Amniotic epithelial cell (primary cell): Measurements from ENCODE around the gene IRF3.

Experiments used
- DNase-seq: peaks from one replicate; pipeline ENCODE4 v3.0.0-alpha.2; 2010; ENCODE audit warnings: low read depth

The IRF3 gene

DNA sequence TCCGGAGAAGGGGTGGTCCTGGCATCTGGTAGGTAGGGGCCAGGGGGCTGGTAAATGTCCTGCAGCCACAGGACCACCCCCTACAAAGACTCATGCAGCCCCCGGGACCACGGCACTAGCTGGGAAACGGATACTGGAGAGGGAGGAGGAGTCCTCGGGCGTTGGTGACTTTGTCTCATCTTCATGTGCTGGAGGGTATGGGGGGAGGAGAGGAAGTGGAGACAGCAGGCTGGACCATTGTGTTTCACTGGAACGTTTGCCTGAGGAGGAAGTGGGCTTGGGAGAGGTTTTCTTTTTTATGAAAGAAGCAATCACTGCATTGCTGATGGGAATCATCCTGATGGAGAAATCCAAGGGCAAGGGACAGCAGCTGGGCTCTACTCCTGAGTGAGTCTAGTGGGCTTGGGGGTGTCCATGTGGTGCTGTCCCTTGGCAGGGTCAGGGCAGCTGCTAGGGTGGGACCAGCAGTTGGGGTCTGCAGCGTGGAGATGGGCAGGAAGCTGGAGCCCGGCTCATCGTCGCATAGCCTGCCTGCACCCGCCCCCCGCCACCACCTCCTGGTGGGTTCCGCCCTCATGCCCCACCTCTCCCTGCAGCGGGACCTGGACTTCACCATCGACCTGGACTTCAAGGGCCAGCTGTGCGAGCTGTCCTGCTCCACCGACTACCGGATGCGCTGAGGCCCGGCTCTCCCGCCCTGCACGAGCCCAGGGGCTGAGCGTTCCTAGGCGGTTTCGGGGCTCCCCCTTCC is 22.1 kb upstream of the IRF3 start:
- no peak for DNase-seq

DNA sequence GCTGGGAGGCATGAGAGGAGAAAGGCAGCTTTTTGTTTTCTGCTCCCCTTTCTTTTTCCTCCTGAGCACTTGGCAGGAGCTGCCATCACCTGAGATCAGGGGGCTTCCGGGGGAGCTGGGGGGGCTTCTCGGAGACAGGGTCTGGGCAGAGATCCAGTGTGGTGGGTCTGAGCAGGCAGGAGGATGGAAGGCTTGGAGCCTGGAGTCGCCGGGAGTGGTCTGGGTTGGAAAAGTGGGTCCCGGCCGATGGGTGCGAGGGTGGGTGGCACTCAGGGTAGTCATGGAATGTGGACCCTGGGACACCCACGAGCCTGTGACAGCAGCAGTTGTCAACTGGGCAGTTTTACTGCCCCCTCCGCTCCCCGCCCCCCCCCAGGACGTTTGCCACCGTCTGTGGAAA is 21.5 kb upstream of the IRF3 start:
- DNase-seq = no peak

DNA sequence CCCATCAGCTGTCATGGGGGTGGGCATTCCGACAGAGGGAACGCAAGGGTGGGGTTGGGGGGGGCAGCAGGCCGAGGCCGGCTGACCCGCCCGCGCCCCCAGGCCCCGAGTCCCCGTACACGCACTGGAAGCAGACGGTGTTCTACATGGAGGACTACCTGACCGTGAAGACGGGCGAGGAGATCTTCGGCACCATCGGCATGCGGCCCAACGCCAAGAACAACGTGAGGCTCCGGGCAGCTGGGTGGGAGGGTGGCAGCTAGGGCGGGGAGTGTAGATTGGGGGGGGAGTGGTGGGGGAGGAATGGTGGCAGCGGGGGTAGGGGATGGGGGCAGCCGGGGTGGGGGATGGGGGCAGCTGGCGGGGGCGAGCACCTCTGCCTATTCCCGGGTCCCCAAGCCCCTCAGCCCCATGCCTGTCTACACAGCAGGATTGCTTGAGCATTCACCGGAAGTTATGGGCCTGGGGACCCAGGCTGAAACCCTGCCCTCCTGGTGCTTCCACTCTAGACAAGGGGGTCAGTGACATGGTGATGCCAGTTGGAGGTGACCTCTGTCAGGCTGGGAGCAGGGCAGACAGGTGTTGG is 20.9 kb upstream of the IRF3 start:
- no peak for DNase-seq

DNA sequence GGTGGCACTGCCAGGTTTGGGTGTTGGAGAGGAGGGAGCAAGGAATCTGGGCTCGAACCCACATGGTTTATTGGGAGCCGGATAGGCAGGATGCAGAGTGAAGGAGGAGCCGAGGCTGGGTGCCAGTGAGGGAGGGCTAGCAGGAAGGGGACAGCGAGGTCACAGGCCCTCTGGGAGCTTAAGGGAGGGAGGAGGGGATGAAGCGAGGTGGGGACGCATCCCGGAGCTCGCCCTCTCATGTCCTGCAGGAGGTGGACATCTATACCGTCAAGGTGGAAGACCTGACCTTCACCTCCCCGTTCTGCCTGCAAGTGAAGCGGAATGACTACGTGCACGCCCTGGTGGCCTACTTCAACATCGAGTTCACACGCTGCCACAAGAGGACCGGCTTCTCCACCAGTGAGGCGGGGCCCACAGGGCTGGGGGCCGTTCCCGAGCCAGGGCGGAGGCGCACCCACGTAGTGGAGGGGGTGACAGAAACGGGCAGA is 20.2 kb upstream of the IRF3 start:
- DNase-seq = no peak

DNA sequence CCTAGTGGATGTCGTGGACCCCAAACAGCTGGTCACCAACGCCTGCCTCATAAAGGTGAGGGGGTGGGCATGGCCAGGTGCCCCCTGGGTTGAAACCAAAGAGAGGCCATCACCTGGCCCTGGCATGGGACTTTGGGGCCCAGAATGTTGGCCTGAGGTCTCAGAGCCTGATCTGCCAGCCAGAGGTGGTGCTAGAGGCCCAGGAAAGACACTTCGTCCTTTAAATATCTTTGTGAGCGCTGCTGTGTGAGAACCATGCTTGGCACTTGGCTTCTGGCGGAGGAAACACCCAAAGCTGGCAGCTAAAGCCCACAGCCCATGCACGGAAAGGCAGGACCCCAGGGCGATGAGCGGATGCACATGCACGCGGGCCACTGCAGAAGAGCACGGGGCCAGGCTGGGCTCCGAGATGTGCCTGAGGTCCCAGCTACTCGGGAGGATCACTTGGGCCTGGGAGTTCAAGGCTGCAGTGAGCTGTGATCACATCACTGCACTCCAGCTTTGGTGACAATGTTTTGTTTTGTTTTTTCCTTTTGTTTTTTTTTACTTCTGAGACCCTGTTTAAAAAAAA is 19.4 kb upstream of the IRF3 start:
- DNase-seq = no peak

DNA sequence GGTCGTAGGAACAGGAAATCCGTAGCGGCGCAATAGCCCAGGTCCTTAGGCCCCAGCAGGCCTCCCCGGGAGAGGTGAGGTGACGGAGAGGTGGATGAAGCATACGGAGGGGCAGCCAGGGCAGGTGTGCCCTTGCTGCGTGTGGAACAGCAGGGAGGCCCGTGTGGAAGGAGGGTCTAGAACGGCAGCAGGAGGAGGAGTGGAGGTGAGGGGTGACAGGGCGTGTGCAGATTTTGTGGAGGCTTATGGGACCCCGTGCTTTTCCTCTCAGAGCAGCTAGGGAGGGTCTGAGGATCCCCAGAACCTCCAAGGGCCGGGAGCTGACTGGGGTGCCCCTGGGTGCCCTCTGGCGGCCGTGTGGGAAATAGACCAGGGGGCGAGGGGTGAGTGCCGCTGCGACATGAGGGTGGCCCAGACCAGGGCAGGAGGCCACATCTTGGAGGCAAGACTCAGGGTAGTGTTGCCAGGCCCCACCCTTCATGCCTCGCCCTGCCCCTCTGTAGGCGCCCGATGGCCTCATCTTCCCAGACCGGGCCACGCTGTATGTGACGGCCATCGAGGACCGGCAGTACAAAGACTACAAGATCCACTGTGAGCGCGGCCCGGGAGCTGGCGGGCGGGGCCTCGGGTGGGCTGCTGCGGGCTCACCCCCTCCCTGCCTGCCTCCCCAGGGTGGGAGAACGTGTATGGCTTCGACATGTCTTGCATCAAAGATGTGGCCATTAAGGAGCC is 18.8 kb upstream of the IRF3 start:
- no peak for DNase-seq

DNA sequence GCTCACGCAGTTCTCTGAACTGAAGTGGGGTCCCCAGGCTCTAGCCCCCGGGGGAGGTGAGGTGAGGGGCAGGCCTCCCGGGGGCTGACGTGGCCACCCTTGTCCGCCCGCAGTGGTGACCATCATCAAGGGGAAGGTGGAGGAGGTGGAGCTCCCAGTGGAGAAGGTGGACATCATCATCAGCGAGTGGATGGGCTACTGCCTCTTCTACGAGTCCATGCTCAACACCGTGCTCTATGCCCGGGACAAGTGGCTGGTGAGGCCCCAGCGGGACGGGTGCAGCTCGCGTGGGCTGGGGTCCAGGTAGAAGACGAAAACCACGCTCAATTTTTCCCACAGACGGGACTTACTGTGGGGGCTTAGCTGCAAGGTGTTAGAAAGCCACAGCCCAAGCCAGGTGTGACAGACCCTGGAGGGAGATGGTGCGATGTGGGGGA is 18.2 kb upstream of the IRF3 start:
- DNase-seq = no peak

DNA sequence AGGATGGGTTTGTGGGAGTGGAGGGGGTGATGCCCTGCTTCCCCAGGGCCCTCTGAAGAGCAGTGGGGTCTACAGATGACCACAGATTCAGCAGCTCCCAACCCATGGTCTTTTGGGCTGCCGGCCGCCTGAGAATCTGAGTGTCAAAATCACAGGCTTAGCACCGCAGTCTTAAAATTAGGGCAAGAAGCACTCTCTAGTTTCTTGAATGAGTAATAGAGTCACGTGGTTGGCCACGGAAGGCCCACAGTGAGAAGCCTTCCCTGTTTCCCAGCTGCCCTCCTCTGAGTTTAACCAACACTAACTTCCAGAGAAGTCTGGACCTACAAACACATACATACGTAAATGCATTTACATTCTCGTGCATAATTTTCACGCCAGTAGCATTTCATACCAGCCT is 16.6 kb upstream of the IRF3 start:
- DNase-seq = no peak

DNA sequence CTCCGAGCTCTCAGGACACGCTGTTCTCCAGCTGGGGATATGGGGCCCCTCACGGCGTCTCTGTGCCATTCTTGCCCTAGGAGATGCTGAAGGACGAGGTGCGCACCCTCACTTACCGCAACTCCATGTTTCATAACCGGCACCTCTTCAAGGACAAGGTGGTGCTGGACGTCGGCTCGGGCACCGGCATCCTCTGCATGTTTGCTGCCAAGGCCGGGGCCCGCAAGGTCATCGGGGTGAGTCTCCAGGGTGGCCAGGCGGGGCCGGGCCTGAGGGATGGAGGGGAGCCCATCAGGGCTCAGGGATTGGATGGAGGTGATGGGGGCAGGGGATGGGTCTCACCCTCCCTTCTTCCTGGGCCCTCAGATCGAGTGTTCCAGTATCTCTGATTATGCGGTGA is 16.2 kb upstream of the IRF3 start:
- DNase-seq = no peak

DNA sequence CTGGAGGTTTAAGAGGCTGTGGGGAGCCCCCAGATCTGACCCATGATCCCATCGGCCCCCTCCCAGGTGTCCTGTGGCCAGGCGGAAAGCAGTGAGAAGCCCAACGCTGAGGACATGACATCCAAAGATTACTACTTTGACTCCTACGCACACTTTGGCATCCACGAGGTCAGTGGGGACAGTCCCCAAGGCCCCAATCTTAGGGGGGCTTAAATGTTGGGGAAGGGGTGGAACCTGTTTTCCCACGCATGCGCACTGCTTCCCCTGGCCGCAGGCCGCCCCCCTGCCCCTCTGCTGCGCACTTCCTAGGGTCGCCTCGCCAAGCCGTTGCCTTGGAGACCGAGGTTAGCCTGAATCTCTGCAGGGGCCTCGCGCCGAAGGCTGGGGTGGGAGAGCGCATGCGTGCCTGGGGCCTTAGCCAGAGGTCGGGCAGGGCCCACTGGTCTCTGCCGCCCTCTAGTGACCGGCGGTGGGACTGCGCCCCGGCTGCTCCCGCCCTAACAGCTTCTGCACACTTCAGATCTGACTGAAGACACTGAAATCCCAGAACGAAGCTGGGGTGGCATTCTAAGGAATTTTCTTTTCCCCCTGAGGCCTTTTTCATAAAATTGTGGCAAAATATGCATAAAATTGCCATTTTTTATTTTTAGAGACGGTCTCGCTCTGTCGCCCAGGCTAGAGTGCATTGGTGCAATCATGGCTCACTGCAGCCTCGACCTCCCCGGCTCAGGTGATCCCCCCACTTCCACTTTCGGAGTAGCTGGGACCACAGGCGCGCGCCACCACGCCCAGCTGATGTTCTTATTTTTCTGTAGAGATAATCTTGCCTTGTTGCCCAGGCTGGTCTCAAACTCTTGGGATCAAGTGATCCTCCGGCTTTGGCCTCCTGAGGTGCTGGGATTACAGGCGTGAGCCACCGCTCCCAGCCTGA is 15.0 kb upstream of the IRF3 start:
- peak; percentile 67 for DNase-seq

DNA sequence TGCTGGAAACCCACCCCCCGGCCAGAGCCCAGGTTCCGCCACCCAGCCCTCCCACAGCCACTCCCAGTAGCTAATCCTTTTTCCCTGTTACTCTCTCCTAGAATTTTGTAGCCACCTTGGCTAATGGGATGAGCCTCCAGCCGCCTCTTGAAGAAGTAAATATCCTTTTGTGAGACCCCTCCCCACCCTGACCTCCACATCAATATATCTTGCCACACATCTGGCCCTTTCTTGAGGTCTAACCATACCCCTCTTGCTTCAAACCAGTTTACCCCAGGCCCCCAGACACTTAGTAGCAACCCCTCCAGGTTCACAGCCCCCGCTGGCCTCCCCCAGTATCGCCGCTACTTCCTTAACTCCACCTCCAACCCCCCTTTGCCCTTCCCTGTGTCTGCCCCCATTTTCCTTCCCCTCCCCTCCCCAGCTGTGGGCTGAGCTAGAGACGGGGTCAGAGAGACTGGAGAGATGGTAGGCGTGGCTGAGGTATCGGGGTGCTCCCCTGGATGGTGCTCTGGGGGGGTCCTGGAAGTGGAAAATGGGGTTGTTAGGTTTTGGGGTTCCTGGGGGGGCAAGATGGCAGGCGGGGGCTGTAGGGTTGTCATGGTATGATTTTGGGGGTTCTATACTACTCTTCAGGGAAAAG is 14.2 kb upstream of the IRF3 start:
- DNase-seq = no peak

DNA sequence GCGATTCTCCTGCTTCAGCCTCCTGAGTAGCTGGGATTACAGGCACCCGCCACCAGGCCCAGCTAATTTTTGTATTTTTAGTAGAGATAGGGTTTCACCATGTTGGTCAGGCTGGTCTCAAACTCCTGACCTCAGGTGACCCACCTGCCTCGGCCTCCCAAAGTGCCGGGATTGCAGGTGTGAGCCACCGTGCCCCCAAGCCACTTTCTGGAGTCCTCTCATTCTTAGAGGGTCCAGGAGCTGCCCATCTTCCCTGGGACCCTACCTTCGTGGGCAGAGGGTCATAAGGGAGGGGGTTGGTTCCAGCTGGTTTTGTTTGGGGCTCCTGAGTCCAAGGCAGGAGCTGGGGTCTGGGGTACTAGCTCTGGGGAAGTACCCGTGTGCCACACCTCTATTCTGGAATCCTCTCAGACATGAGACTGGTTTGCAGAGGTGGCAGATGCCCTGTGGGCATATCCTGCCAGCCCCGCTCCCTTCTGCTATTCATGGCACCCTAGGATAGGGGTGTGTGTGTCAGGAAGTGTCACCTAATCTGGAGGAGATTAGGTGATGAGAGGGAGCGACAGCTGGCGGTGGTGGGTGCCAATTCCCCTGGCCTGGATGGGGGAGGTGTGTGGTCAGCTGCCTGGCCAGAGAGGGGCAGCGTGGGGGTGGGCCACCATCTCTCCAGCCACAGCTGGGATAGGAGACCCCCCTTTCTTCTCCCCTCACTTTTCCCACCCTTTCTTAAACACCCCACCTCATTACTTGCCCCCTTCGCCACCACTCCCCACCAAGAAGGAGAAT is 13.5 kb upstream of the IRF3 start:
- DNase-seq = no peak

DNA sequence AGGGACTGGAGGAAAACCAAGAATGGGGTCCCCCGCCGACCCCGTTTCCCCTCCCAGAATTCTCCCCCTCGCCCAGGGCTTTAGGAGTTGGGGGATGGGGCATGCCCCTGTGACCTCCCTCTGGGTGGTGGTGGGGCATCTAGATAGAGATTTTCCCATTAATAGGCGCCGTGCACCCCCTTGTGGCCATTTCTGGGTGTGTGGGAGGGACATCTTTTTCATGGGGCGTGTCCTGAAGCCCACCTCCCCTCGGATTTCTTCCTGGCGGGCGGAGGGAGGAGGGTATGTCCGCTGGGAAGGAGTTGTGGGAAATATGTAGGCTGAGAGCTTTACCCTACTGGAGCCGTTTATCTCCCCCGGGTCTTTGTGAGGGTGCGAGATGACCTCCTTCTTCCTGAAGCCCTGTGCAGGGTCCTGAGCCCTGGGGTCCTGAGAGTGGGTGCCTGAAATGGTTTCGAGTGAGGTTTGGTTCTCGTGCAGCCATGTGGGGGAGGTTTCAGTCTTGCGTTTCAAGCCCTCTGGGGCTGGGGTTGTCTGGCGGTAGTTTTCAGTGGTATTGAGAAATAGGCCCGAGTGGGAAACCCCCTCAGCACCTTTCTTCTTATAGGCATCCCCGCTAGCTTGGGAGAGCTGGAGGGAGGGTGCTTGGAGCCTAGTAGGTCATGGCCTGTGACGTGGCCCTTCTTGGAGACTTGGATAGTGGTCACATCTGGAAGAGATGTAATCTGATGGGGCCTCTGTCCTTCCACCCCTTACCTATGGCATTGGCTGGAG is 12.4 kb upstream of the IRF3 start:
- peak; percentile 72 for DNase-seq

DNA sequence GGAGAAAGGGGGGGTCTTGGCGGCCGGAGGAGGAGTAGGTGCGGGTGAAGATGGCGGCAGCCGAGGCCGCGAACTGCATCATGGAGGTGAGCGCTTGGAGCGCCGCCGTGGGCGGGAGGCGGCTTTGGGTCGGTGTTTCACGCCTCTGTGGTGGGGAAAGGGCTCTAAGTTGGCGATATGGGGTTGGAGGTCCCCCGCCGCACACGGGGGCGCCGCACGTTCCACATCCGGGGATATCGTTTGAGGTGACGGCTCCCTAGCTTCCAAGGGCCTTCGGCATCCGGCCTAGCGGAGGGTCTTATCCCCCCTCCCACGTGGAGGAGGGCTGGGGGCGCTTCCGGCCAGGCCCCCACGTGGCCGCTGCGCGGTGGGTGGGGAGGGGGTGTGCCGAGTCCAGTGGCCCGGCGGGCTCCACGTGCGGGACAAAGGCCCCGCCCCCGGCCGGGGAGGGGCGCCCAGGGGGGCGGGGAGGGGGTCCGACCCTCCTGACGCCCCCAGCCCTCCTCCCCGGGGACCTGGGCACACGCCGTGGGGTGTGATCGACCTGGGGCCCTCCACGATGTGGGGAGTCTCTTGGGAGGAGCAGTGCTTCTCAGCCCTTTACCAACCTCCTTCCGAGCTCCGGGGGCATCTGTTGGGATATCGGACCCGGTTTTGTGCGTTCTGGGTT is 11.7 kb upstream of the IRF3 start, which contains the start of gene PRMT1:
Gene PRMT1, plus strand, starts transcription at position 41 of the 670 bp plus-strand sequence. Its CDS starts 10 bp downstream, at position 51.
- no peak for DNase-seq

DNA sequence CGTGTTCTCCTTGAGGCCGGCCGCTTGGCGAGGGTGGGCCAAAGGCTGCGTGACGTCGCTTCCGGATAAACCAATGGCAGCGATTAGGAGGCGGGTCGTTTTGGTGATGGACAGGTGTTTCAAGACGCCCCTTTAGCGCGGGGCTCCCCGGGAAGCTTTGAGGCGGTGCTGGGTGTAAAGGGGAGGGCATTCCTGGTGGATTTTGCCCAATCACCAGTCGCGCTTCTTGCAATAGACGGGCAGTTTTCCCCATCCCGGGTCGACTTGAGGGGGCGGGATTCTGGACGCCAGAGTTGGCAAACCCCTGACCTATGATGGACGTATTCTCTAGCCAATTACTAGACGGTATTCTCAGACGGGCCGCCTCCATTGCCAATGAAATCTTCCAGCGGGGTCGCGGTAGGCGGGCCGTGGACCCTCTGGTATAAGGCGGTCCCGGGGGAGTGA is 11.2 kb upstream of the IRF3 start:
- peak; percentile 100 for DNase-seq

DNA sequence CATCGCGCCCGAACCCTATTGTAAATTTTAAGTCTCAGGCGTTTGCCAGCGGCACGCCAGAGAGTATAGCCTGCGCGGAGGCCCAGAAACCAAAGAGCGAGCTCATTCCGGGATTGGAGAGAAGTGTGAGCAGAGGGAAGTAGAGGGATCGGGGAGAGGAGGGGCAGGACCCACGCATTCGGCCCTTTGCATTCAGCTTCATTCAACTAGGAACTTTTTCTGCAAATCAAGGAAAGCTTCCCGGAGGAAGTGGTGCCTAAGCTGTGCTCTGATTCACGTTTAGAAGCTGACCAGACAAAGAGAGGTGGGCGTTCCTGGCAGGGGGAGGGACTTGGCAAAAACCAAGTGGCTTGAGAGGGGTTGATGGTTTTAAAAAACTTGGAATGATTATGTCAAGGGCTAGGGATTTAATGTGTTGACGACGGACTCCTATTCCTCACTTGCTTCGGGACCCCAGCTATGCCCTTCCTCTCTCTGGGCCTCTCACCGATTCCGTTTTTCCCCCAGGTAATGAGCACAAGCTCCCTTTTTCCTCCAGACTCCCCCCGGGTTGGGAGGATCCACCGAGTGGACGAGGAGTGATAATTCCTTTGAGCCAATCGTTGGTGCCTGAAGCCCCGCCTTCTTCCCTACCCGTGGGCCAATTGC is 10.6 kb upstream of the IRF3 start:
- DNase-seq = peak; percentile 96

DNA sequence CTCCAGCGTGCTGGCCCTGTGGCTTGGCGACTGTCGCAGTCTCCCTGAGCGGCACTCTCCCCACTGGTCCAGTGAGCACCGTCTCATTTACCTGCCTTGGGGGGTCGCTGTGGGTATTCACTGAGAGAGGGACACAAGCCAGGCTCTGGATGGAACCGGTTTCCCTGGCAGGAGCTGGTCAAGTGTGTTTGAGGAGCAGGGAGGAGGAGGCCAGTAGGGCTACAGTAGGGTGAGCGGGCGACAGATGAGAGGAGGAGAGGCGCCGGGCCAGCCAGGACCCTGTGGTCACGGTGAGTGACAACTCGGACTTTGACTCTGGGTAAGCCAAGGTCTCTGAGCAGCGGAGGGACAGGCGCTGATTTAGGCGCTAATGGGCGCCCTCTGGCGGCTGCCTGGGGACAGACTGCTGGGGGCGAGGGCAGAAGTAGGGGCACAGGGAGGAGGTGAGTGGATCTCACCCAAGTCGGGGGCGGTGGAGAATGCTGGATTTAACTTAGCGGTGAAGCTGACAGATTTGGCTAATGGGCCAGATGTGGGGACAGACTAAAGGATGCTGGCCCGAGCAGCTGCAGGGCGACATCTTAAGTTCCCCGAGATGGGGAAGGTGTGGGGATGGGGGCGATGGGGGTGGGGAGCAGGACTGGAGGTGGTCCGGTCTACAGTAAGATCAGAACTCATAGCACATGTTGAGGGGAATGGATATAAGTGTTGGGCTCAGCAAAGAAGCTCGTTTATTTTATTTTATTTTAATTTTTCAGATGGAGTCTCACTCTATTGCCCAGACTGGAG is 6.7 kb upstream of the IRF3 start:
- DNase-seq = peak; percentile 46
